ENCODE measurements around the gene FAM107A.

The FAM107A gene

GRCh38 chr3:58567251-58567515 lies 10.0 kb downstream of the FAM107A start:
- no peak for DNase-seq (ENCODE audit: low spot score)

- no peak for DNase-seq (ENCODE audit: low spot score)
These were observed 10.6 kb downstream of the FAM107A start for GRCh38 chr3:58566398-58567250.

- DNase-seq (ENCODE audit: low spot score), result no peak
These were observed 11.4 kb downstream of the FAM107A start for GRCh38 chr3:58565621-58566397.

GRCh38 chr3:58564456-58565160 lies 12.6 kb downstream of the FAM107A start:
- DNase-seq (ENCODE audit: low spot score), result no peak

GRCh38 chr3:58564054-58564453 lies 13.1 kb downstream of the FAM107A start:
- no peak for DNase-seq (ENCODE audit: low spot score)

- no peak for DNase-seq (ENCODE audit: low spot score)
These were observed 13.7 kb downstream of the FAM107A start for GRCh38 chr3:58563386-58564035.

GRCh38 chr3:58562498-58562897 lies 14.7 kb downstream of the FAM107A start:
- no peak for DNase-seq (ENCODE audit: low spot score)

- no peak for DNase-seq (ENCODE audit: low spot score)
These were observed 16.4 kb downstream of the FAM107A start for GRCh38 chr3:58560771-58561311.

- DNase-seq (ENCODE audit: low spot score), result no peak
These were observed 17.6 kb downstream of the FAM107A start for GRCh38 chr3:58559586-58559985.

- DNase-seq (ENCODE audit: low spot score), result no peak
These were observed 19.7 kb downstream of the FAM107A start for GRCh38 chr3:58557491-58557890.

- no peak for DNase-seq (ENCODE audit: low spot score)
These were observed 20.4 kb downstream of the FAM107A start for GRCh38 chr3:58556761-58557221.

GRCh38 chr3:58556001-58556400 lies 21.2 kb downstream of the FAM107A start:
- DNase-seq (ENCODE audit: low spot score), result no peak

- no peak for DNase-seq (ENCODE audit: low spot score)
These were observed 22.0 kb downstream of the FAM107A start for GRCh38 chr3:58555203-58555602.

GRCh38 chr3:58553003-58553402 lies 24.2 kb downstream of the FAM107A start:
- DNase-seq (ENCODE audit: low spot score), result no peak

GRCh38 chr3:58551636-58552180 lies 25.5 kb downstream of the FAM107A start:
- DNase-seq (ENCODE audit: low spot score), result no peak

GRCh38 chr3:58544541-58544940 lies 32.6 kb downstream of the FAM107A start:
- DNase-seq (ENCODE audit: low spot score), result no peak

GRCh38 chr3:58540176-58540858 lies 36.9 kb downstream of the FAM107A start:
- no peak for DNase-seq (ENCODE audit: low spot score)

GRCh38 chr3:58539626-58540025 lies 37.6 kb downstream of the FAM107A start:
- no peak for DNase-seq (ENCODE audit: low spot score)

GRCh38 chr3:58537412-58538301 lies 39.5 kb downstream of the FAM107A start:
- DNase-seq (ENCODE audit: low spot score), result no peak

Data from hematopoietic multipotent progenitor cell treated with erythropoietin and hydrocortisone succinate and interleukin-3 and kit ligand, for 15 days (in vitro differentiated cells).